Subcutaneous abdominal adipose tissue (tissue), 5 donors: ENCODE measurements around the gene DENR.
"Not testable (repeated sequence)": the region's sequence is repeated elsewhere in the genome, so short reads cannot be mapped to it uniquely, and the experiment has no call there.

Source experiments
- H3K27ac ChIP-seq: one replicate; pipeline ENCODE4 v1.7.0; 2013; ENCODE audit warnings: low read depth, mild to moderate bottlenecking, inconsistent platforms, low read length, moderate library complexity
- H3K27me3 ChIP-seq, 5 donors: one replicate each; pipeline ENCODE4 v1.7.0; 2013; ENCODE audit warnings: low read length in 5 of 5, inconsistent platforms in 1 of 5; ENCODE audit not compliant: control insufficient read depth in 5 of 5, insufficient read depth in 4 of 5
- H3K36me3 ChIP-seq, 5 donors: one replicate each; pipeline ENCODE4 v1.7.0; 2013; ENCODE audit warnings: low read length in 5 of 5; ENCODE audit not compliant: control insufficient read depth in 5 of 5, insufficient read depth in 5 of 5
- H3K4me1 ChIP-seq, 5 donors: one replicate each; pipeline ENCODE4 v1.7.0; 2013; ENCODE audit warnings: low read length in 5 of 5, mild to moderate bottlenecking in 3 of 5, moderate library complexity in 1 of 5; ENCODE audit not compliant: control insufficient read depth in 5 of 5, insufficient read depth in 5 of 5
- H3K4me3 ChIP-seq, 5 donors: one replicate each; pipeline ENCODE4 v1.7.0; 2013; ENCODE audit warnings: low read length in 5 of 5, low read depth in 1 of 5
- H3K9ac ChIP-seq, 5 donors: one replicate each; pipeline ENCODE4 v1.7.0; 2013; ENCODE audit warnings: low read length in 5 of 5, mild to moderate bottlenecking in 4 of 5, moderate library complexity in 3 of 5
- H3K9me3 ChIP-seq, 5 donors: one replicate each; pipeline ENCODE4 v1.7.0; 2013; ENCODE audit warnings: low read length in 5 of 5; ENCODE audit not compliant: control insufficient read depth in 5 of 5
- donor health status: healthy.
- donor health status: healthy.
- donor health status: healthy.
- donor health status: healthy.
- donor health status: healthy.

Gene DENR, protein sequence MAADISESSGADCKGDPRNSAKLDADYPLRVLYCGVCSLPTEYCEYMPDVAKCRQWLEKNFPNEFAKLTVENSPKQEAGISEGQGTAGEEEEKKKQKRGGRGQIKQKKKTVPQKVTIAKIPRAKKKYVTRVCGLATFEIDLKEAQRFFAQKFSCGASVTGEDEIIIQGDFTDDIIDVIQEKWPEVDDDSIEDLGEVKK

DNA sequence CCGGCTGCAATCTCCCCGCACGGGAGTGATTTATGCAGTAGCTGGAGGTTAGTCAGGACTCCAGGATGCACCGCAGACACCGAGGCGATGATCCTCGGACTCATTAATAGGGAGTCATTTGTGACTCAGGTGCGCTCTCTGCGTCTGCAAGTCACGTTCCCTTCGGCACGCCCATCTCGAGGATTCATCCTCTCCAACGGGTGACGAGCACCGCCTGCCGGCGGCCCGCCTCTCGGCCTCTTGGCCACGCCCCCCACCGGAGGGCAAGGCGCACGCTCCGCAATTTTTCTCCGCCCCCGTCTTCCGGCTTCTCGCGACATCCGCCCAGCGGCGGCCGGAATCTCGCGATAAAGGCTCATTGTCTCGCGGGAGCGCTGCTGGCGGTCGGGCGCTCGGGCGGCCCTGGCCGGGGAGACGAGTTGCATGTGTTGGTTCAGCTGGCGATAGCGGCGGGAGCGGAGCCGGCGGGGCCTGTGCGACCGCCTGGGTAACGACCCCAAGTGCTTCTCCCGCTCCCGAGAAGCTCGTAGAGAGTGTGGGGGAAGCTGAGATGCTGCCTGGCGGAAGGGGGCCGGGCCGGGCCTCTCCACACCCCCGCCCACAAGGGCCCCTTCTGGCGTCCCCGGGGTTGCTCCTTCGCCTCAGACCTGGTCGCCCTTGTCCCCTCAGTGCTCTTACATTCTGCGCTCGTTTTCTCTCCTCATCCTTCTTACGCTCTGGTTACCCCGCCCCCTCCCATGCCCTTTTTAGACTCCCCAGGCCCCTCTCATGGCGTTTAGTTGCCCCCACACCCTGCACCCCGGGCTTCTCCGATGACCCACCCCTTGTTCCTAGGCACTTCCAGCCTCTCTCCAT lies at the start of gene DENR:
Gene DENR (plus strand): TSS at position 361 of the 855 bp plus-strand sequence. CDS start 878 bp downstream, outside the sequence.
- H3K27ac ChIP-seq, result peak within 1 kb of the TSS; percentile 74
- peak within 1 kb of the TSS; percentile 68 to 97 (median 89) for H3K4me3 ChIP-seq
- peak within 1 kb of the TSS; percentile 84 to 99 (median 98) for H3K9ac ChIP-seq
- peaks cover 14 to 28% (median 23%) of the 10 kb centered on the region in 5 donors for H3K36me3 ChIP-seq
- peaks cover 6 to 18% (median 15%) of the 10 kb centered on the region in 5 donors for H3K4me1 ChIP-seq
- H3K9me3 ChIP-seq, result no peaks in the 10 kb centered on the region
- no peaks in the 10 kb centered on the region for H3K27me3 ChIP-seq

DNA sequence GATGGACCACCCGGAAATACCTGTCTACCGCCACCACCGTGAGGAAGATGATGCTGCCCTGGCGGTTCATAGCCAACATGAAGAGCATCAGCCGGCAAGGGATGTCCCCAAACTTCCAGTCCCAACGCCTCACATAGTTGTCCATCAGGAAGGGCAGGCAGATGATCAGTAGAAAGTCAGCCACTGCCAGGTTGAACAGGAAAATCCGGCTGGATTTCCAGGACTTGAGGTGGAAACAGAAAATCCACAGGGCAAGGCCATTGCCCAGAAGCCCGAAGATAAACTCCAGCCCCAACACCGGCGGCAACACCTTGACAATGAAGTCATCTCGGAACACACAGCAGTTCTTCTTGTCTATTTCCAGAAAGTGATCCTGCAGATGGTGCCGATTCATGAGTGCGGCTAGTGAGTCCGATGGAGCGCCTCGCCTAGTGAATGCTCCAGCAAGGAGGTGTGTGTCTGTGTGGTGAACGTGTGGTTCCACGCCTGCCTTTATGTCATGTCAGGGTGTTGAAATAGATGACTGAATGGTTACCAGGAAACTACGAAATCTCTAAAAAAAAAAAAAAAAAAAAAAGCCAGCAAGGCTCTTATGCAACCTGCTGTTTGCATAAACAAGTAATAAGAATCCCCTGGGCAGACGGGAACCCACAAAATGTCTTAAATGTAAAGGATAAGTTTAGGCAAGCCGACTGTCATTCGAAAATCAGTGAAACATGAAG lies 49.6 kb upstream of the DENR start, which contains the start of gene HCAR2:
Gene HCAR2 (minus strand): TSS at position 468 of the 722 bp plus-strand sequence. CDS start 74 bp downstream, at position 394.
- H3K9me3 ChIP-seq, H3K36me3 ChIP-seq, H3K27me3 ChIP-seq: not testable (repeated sequence)
- Histone ChIP-seq H3K27ac (peak within 1 kb of the TSS; percentile 87), H3K4me1 (peaks cover 0 to 26% (median 10%) of the 10 kb centered on the region in 5 donors), H3K9ac (peak within 1 kb of the TSS in 2 of 5 donors; percentile 71 to 82), H3K4me3 (peak within 1 kb of the TSS; percentile 39 to 83 (median 66))

DNA sequence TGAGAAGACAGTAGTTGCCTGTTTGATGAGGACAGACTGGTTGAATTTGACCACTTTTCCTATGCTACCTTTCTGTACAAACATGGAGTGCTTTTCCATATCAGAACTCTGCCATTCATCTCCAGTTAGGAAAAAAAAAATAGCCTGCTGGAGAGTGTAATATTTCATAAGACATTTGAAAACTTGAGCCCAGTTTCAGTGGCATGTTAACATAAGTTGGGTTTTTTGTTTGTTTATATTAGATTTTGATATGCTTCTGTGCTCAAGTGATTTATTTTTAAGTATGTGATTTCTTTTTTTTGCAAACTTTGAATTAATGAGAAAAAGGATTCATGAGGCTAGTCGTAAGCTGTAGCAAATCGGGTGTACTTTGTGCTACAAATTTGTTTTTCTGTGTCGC lies 48.8 kb upstream of the DENR start:
- H3K9me3 ChIP-seq, H3K36me3 ChIP-seq, H3K9ac ChIP-seq, H3K4me3 ChIP-seq, H3K27me3 ChIP-seq: not testable (repeated sequence)
- peaks cover 0 to 26% (median 10%) of the 10 kb centered on the region in 5 donors for H3K4me1 ChIP-seq
- H3K27ac ChIP-seq, result peak overlapping the region; percentile 32

DNA sequence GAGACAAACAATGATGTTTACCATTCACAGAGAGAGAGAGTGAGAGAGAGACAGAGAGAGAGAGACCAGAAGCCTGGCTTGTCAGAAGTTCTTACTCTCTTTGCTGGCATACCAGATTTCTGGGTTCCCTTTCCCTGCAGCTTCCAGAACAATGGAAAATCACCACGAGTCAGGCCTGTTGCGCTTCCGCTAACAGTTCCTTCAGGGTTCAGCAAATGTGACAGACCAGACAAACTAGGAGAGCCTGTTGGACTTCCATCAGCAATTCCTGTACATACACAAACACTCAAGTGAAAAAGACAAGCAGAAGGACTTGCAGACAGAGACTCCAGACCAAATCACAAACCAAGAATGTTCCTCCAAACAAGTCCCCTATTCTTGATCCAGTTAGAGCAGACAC lies 43.3 kb upstream of the DENR start:
- peaks cover 0 to 11% (median 2%) of the 10 kb centered on the region in 5 donors for H3K4me1 ChIP-seq
- H3K9ac ChIP-seq, H3K36me3 ChIP-seq, H3K27ac ChIP-seq, H3K27me3 ChIP-seq, H3K9me3 ChIP-seq, H3K4me3 ChIP-seq: not testable (repeated sequence)

GRCh38 chr12:122710341-122710740 lies 42.3 kb upstream of the DENR start:
- H3K4me3 ChIP-seq, H3K27me3 ChIP-seq, H3K27ac ChIP-seq, H3K9me3 ChIP-seq, H3K36me3 ChIP-seq, H3K9ac ChIP-seq: not testable (repeated sequence)
- H3K4me1 ChIP-seq, result peaks cover 0 to 17% (median 9%) of the 10 kb centered on the region in 5 donors

GRCh38 chr12:122711266-122711665 lies 41.4 kb upstream of the DENR start:
- H3K9ac ChIP-seq, H3K9me3 ChIP-seq, H3K27me3 ChIP-seq, H3K4me3 ChIP-seq, H3K36me3 ChIP-seq, H3K27ac ChIP-seq: not testable (repeated sequence)
- H3K4me1 ChIP-seq, result peaks cover 0 to 24% (median 13%) of the 10 kb centered on the region in 5 donors

- H3K4me1 ChIP-seq, result peaks cover 0 to 20% (median 18%) of the 10 kb centered on the region in 5 donors
- H3K36me3 ChIP-seq, H3K27me3 ChIP-seq, H3K9me3 ChIP-seq, H3K9ac ChIP-seq: not testable (repeated sequence)
- H3K4me3 ChIP-seq, result peak overlapping the region in 1 of 5 donors; percentile 44
- H3K27ac ChIP-seq, result peak overlapping the region; percentile 84
These were observed 39.0 kb upstream of the DENR start for GRCh38 chr12:122713491-122714188.

DNA sequence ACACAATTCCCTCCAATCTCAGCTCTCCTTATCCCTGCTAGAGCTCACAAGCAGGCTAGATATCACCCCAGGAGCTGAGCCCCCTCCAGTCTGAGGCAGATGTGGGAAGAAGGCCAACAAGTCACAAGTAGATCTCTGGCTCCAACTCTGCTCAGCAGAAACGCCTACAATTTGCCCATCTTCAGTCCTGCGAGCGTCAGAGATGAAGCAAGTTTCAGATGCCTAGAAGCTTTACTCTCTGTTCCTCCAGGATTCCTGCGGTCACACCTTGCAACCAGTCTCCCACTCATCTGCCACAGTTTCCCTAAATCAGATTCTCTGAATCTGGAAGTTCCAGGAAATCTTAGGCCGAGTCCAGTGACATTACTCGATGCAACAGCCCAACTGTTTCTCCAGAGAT lies 37.4 kb upstream of the DENR start:
- not testable (repeated sequence) for H3K9me3 ChIP-seq, H3K27me3 ChIP-seq, H3K36me3 ChIP-seq
- H3K27ac ChIP-seq, result peak overlapping the region; percentile 84
- H3K4me3 ChIP-seq, result peak overlapping the region in 3 of 5 donors; percentile 40 to 44 (median 41)
- H3K4me1 ChIP-seq, result peaks cover 0 to 26% (median 20%) of the 10 kb centered on the region in 5 donors
- H3K9ac ChIP-seq, result peak overlapping the region in 2 of 5 donors; percentile 2 to 25

GRCh38 chr12:122716658-122717057 lies 36.0 kb upstream of the DENR start, which contains the start of gene HCAR3:
TSS of gene HCAR3 (minus strand) at chr12:122716811. CDS start at chr12:122716737, 74 bp downstream.
- Histone ChIP-seq H3K4me1 (peaks cover 0 to 31% (median 27%) of the 10 kb centered on the region in 5 donors), H3K27ac (peak within 1 kb of the TSS; percentile 84)
- not testable (repeated sequence) for H3K9me3 ChIP-seq, H3K9ac ChIP-seq, H3K36me3 ChIP-seq, H3K4me3 ChIP-seq, H3K27me3 ChIP-seq
